MM.1S (cell line): ENCODE results near the gene SLC38A8.

ENCODE experiments used
- DNase-seq: peaks from one replicate; pipeline ENCODE4 v3.0.0-alpha.2; 2015
- H2AFZ ChIP-seq: fragments of 300-600 bp; sonication (generic); 2 replicates; pipeline ENCODE4 v1.6.0; 2016; ENCODE audit warnings: antibody characterized with exemption, low read length
- H3F3A ChIP-seq: fragments of 300-600 bp; sonication (generic); 2 replicates; pipeline ENCODE4 v1.6.1; 2016; ENCODE audit warnings: mild to moderate bottlenecking, antibody characterized with exemption, low read length, moderate library complexity, mixed read lengths; ENCODE audit not compliant: insufficient read depth
- H3K27ac ChIP-seq: fragments of 300-600 bp; sonication (generic); 2 replicates; pipeline ENCODE4 v1.5.1; 2016; ENCODE audit warnings: mild to moderate bottlenecking, low read length
- H3K27me3 ChIP-seq: fragments of 300-600 bp; sonication (generic); replicated peaks from 2 replicates; pipeline ENCODE4 v1.6.0; 2016; ENCODE audit warnings: low read length; ENCODE audit not compliant: insufficient read depth
- H3K36me3 ChIP-seq: fragments of 300-600 bp; sonication (generic); replicated peaks from 2 replicates; pipeline ENCODE4 v1.6.1; 2016; ENCODE audit warnings: mild to moderate bottlenecking, low read length, mixed read lengths; ENCODE audit not compliant: insufficient read depth
- H3K4me1 ChIP-seq: fragments of 300-600 bp; sonication (generic); 2 replicates; pipeline ENCODE4 v1.6.1; 2016; ENCODE audit warnings: low read length, mixed read lengths
- H3K4me2 ChIP-seq: fragments of 300-600 bp; sonication (generic); 2 replicates; pipeline ENCODE4 v1.6.0; 2016; ENCODE audit warnings: low read depth, low read length
- H3K4me3 ChIP-seq: fragments of 300-600 bp; sonication (generic); 2 replicates; pipeline ENCODE4 v1.5.1; 2016; ENCODE audit warnings: low read length, mixed read lengths
- H3K79me2 ChIP-seq: fragments of 300-600 bp; sonication (generic); 2 replicates; pipeline ENCODE4 v1.6.1; 2016; ENCODE audit warnings: mixed run types, low read length, mixed read lengths
- H3K9ac ChIP-seq: fragments of 300-600 bp; sonication (generic); 2 replicates; pipeline ENCODE4 v1.6.1; 2016; ENCODE audit warnings: low read length, mixed read lengths
- H3K9me2 ChIP-seq: fragments of 300-600 bp; sonication (generic); replicated peaks from 2 replicates; pipeline ENCODE4 v1.6.1; 2016; ENCODE audit warnings: mild to moderate bottlenecking, low read length, mixed read lengths; ENCODE audit not compliant: insufficient read depth
- H3K9me3 ChIP-seq: fragments of 300-600 bp; sonication (generic); replicated peaks from 2 replicates; pipeline ENCODE4 v1.6.1; 2016; ENCODE audit warnings: mild to moderate bottlenecking, low read length, mixed read lengths; ENCODE audit not compliant: insufficient read depth
- H4K20me1 ChIP-seq: fragments of 300-600 bp; sonication (generic); 2 replicates; pipeline ENCODE4 v1.6.1; 2016; ENCODE audit warnings: mild to moderate bottlenecking, low read length, moderate library complexity, mixed read lengths; ENCODE audit not compliant: insufficient read depth
- EZH2 ChIP-seq: fragments of 300-600 bp; sonication (generic); optimal IDR thresholded peaks from 2 replicates; pipeline ENCODE3; 2017; ENCODE audit warnings: low read depth, mild to moderate bottlenecking, antibody characterized with exemption, low read length, mixed read lengths
- EZH2phosphoT487 ChIP-seq: fragments of 300-600 bp; sonication (generic); IDR thresholded peaks from 2 replicates; pipeline ENCODE4 v1.6.1; 2018; ENCODE audit warnings: antibody characterized with exemption, low read length
- TF ChIP-seq, protein P1 (sequence below): fragments of 300-600 bp; sonication (generic); IDR thresholded peaks from 2 replicates; pipeline ENCODE4 v1.5.1; 2016; ENCODE audit warnings: antibody characterized with exemption, low read length, mixed read lengths

Gene SLC38A8

GRCh38 chr16:83969771-83970429 is 72.7 kb downstream of the SLC38A8 start:
- H3K4me3 ChIP-seq, result no peak overlapping the region
- no peaks in the 10 kb centered on the region for H3K4me1 ChIP-seq
- no peaks in the 10 kb centered on the region for H4K20me1 ChIP-seq
- H3K36me3 ChIP-seq, result no peaks in the 10 kb centered on the region
- DNase-seq, result no peak
- H3K27ac ChIP-seq, result no peak overlapping the region
- no peaks in the 10 kb centered on the region for H3F3A ChIP-seq
- TF ChIP-seq EZH2phosphoT487 (no peak), EZH2 (no peak)
- TF ChIP-seq, protein P1, sequence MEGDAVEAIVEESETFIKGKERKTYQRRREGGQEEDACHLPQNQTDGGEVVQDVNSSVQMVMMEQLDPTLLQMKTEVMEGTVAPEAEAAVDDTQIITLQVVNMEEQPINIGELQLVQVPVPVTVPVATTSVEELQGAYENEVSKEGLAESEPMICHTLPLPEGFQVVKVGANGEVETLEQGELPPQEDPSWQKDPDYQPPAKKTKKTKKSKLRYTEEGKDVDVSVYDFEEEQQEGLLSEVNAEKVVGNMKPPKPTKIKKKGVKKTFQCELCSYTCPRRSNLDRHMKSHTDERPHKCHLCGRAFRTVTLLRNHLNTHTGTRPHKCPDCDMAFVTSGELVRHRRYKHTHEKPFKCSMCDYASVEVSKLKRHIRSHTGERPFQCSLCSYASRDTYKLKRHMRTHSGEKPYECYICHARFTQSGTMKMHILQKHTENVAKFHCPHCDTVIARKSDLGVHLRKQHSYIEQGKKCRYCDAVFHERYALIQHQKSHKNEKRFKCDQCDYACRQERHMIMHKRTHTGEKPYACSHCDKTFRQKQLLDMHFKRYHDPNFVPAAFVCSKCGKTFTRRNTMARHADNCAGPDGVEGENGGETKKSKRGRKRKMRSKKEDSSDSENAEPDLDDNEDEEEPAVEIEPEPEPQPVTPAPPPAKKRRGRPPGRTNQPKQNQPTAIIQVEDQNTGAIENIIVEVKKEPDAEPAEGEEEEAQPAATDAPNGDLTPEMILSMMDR, result no peak
- H3K9me2 ChIP-seq, result no peaks in the 10 kb centered on the region
- peaks cover 17% of the 10 kb centered on the region for H3K27me3 ChIP-seq
- no peaks in the 10 kb centered on the region for H3K79me2 ChIP-seq
- H3K9ac ChIP-seq, result no peak overlapping the region
- H3K9me3 ChIP-seq, result no peaks in the 10 kb centered on the region
- H3K4me2 ChIP-seq, result no peak overlapping the region
- H2AFZ ChIP-seq, result no peak overlapping the region

DNA sequence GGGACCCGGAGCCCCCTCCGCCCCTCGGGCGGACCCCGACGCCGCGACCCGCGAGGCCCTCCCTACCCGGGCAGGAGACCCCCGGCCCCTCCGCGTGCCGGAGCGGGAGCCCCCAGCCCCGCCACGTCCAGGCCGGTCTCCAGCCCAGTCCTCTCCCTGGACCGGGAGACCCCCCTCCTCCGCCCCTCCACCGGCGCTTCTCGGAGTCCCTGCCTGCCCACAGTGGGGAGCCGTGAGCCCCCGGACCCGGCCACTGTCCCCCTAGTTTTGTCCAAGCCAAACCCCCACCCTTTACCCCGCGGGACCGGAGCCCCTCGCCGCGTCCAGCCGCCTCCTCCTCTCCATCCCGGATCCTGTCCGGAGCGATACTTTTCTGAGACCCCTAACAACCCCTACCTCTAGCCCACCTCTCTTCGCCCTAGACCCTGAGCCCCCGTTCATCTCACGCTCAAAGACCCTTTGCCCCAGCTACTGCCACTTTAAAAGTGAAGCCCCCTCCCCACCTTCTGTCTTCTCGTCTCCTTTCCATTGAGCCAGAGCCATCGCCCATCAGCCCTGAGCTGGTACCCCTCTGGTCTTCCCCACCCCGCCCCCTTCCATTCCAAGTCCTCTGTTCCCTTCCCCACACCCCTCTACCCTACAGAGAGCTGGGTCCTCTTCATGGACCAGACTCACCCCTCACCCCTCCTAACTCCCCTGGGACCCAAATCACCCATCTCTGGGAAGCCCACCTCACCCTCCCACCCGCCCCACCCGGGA is 73.5 kb downstream of the SLC38A8 start:
- no peak overlapping the region for H3K27ac ChIP-seq
- H3K79me2 ChIP-seq, result no peaks in the 10 kb centered on the region
- no peaks in the 10 kb centered on the region for H3F3A ChIP-seq
- H2AFZ ChIP-seq, result no peak overlapping the region
- no peaks in the 10 kb centered on the region for H3K9me3 ChIP-seq
- no peak for DNase-seq
- no peaks in the 10 kb centered on the region for H3K9me2 ChIP-seq
- no peak overlapping the region for H3K4me2 ChIP-seq
- H4K20me1 ChIP-seq, result no peaks in the 10 kb centered on the region
- H3K27me3 ChIP-seq, result peaks cover 17% of the 10 kb centered on the region
- no peak overlapping the region for H3K9ac ChIP-seq
- no peaks in the 10 kb centered on the region for H3K4me1 ChIP-seq
- no peak for TF ChIP-seq EZH2phosphoT487
- TF ChIP-seq EZH2, result no peak
- TF ChIP-seq, protein P1, result no peak
- H3K4me3 ChIP-seq, result no peak overlapping the region
- no peaks in the 10 kb centered on the region for H3K36me3 ChIP-seq

- TF ChIP-seq, protein P1, result no peak
- no peak for TF ChIP-seq EZH2phosphoT487
- TF ChIP-seq EZH2, result no peak
- H3F3A ChIP-seq, result no peaks in the 10 kb centered on the region
These were observed 74.2 kb downstream of the SLC38A8 start for GRCh38 chr16:83968306-83968851.

More at GRCh38 chr16:83968306-83968851, 74.2 kb downstream of the SLC38A8 start:
- H3K27me3 ChIP-seq, result peaks cover 17% of the 10 kb centered on the region
- H3K4me1 ChIP-seq, result no peaks in the 10 kb centered on the region
- no peaks in the 10 kb centered on the region for H3K9me2 ChIP-seq
- no peaks in the 10 kb centered on the region for H3K9me3 ChIP-seq
- no peaks in the 10 kb centered on the region for H4K20me1 ChIP-seq
- H3K9ac ChIP-seq, result no peak overlapping the region
- H3K4me2 ChIP-seq, result no peak overlapping the region
- no peaks in the 10 kb centered on the region for H3K36me3 ChIP-seq
- DNase-seq, result no peak
- no peak overlapping the region for H3K27ac ChIP-seq
- no peak overlapping the region for H2AFZ ChIP-seq
- no peak overlapping the region for H3K4me3 ChIP-seq
- no peaks in the 10 kb centered on the region for H3K79me2 ChIP-seq
